ENCODE results near the gene SLC43A1.
"Not testable (repeated sequence)": the region's sequence is repeated elsewhere in the genome, so short reads cannot be mapped to it uniquely, and the experiment has no call there.

SLC43A1 gene

GRCh38 chr11:57458060-57458409 is 57.5 kb downstream of the SLC43A1 start:
- no peaks in the 10 kb centered on the region for H3K36me3 ChIP-seq (ENCODE audit: control insufficient read depth, insufficient read depth, low read length)
- peak overlapping the region; percentile 75 for H2AFZ ChIP-seq
- no peak overlapping the region for H3K9ac ChIP-seq
- no peak overlapping the region for H3K27ac ChIP-seq
- no peak overlapping the region for H3K4me2 ChIP-seq (ENCODE audit: low read length)
- TF ChIP-seq CTCF (IDR thresholded peaks at IDR 0.05) = no peak
- no peak overlapping the region for H3K4me3 ChIP-seq (ENCODE audit: low read depth, low read length)
- no peaks in the 10 kb centered on the region for H3K79me2 ChIP-seq
- H3K9me3 ChIP-seq (ENCODE audit: control insufficient read depth, low read length) = no peaks in the 10 kb centered on the region
- no peaks in the 10 kb centered on the region for H3K4me1 ChIP-seq
- no peaks in the 10 kb centered on the region for H3K27me3 ChIP-seq (ENCODE audit: control insufficient read depth, insufficient read depth, low read length)

DNA sequence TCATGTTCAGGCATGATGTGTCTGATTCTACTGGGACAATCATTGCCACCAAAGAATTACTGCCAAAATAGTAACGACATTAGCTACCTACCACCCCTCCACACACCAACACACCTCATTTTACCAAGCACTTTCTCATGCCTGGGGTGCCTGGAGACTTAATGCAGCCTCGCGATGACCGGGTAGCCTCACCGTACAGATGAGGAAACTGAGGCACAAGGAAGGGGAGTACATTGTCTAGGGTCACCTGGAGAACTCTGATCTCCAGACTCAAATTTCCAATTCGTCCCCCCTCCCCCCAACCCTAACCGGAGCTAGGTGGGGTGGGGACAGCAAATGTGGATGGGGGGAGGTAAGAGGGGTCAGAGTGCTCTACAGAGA is 57.9 kb downstream of the SLC43A1 start:
- H3K9me3 ChIP-seq (ENCODE audit: control insufficient read depth, low read length) = no peaks in the 10 kb centered on the region
- H3K4me2 ChIP-seq (ENCODE audit: low read length) = no peak overlapping the region
- no peaks in the 10 kb centered on the region for H3K4me1 ChIP-seq
- no peaks in the 10 kb centered on the region for H3K79me2 ChIP-seq
- no peak overlapping the region for H3K27ac ChIP-seq
- no peak overlapping the region for H3K4me3 ChIP-seq (ENCODE audit: low read depth, low read length)
- no peaks in the 10 kb centered on the region for H3K27me3 ChIP-seq (ENCODE audit: control insufficient read depth, insufficient read depth, low read length)
- H2AFZ ChIP-seq = peak overlapping the region; percentile 58
- no peak for TF ChIP-seq CTCF (IDR thresholded peaks at IDR 0.05)
- H3K36me3 ChIP-seq (ENCODE audit: control insufficient read depth, insufficient read depth, low read length) = no peaks in the 10 kb centered on the region
- H3K9ac ChIP-seq = no peak overlapping the region

DNA sequence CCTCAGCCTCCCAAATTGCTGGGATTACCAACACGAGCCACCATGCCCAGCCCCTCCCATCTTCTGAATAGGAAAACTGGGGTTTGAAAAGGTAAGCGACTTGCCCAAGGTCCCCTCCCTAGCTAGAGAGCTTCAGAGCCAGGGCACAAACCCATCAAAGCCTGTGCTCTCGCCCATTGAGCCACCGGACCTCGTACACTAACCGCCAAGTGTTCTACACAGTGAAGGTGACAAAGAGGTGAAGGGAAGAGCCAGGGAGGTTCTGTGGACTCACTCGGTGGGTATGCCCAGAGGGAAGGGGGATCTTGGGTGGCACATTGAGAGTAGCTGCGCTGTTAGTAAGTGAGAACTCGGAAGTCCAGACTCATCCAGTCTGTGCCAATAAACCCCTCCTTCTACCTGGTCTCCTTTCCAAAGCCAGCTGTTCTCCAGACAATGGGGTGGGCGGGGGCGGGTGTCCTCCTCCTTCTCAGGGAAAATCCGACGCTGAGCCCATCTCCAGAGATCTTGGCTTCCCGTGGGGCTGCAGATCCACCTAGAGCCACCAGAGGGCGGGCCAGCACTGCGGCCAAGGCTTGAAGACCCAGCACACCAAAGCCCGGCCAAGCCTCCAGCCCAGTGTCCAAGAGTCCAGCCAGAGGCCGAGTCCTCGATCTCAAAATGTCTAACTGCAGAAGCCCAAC is 58.4 kb downstream of the SLC43A1 start:
- Histone ChIP-seq H3K79me2 (no peaks in the 10 kb centered on the region), H2AFZ (peak overlapping the region; percentile 58), H3K4me1 (no peaks in the 10 kb centered on the region), H3K4me2 (ENCODE audit: low read length) (no peak overlapping the region), H3K9me3 (ENCODE audit: control insufficient read depth, low read length) (no peaks in the 10 kb centered on the region), H3K27ac (no peak overlapping the region), H3K36me3 (ENCODE audit: control insufficient read depth, insufficient read depth, low read length) (no peaks in the 10 kb centered on the region), H3K27me3 (ENCODE audit: control insufficient read depth, insufficient read depth, low read length) (no peaks in the 10 kb centered on the region), H3K4me3 (ENCODE audit: low read depth, low read length) (no peak overlapping the region), H3K9ac (no peak overlapping the region)
- TF ChIP-seq CTCF (IDR thresholded peaks at IDR 0.05) = peak; percentile 86

- H2AFZ ChIP-seq = no peak overlapping the region
- no peak overlapping the region for H3K4me2 ChIP-seq (ENCODE audit: low read length)
- H3K9ac ChIP-seq = no peak overlapping the region
- no peaks in the 10 kb centered on the region for H3K9me3 ChIP-seq (ENCODE audit: control insufficient read depth, low read length)
- no peak for TF ChIP-seq CTCF (IDR thresholded peaks at IDR 0.05)
- no peaks in the 10 kb centered on the region for H3K27me3 ChIP-seq (ENCODE audit: control insufficient read depth, insufficient read depth, low read length)
- H3K4me3 ChIP-seq (ENCODE audit: low read depth, low read length) = no peak overlapping the region
- no peak overlapping the region for H3K27ac ChIP-seq
- H3K36me3 ChIP-seq (ENCODE audit: control insufficient read depth, insufficient read depth, low read length) = no peaks in the 10 kb centered on the region
- H3K79me2 ChIP-seq = no peaks in the 10 kb centered on the region
- H3K4me1 ChIP-seq = no peaks in the 10 kb centered on the region
These were observed 61.8 kb downstream of the SLC43A1 start for GRCh38 chr11:57453543-57454177.

GRCh38 chr11:57446055-57446454 is 69.4 kb downstream of the SLC43A1 start:
- no peak for TF ChIP-seq CTCF (IDR thresholded peaks at IDR 0.05)
- Histone ChIP-seq H3K4me3 (ENCODE audit: low read depth, low read length) (no peak overlapping the region), H3K4me2 (ENCODE audit: low read length) (no peak overlapping the region)

GRCh38 chr11:57445122-57445394 is 70.4 kb downstream of the SLC43A1 start:
- not testable (repeated sequence) for H3K9ac ChIP-seq; H3K4me1 ChIP-seq; H3K27me3 ChIP-seq (ENCODE audit: control insufficient read depth, insufficient read depth, low read length); H3K4me3 ChIP-seq (ENCODE audit: low read depth, low read length); H3K4me2 ChIP-seq (ENCODE audit: low read length); H3K27ac ChIP-seq; H3K9me3 ChIP-seq (ENCODE audit: control insufficient read depth, low read length); H3K79me2 ChIP-seq; H2AFZ ChIP-seq; H3K36me3 ChIP-seq (ENCODE audit: control insufficient read depth, insufficient read depth, low read length)

More at GRCh38 chr11:57446055-57446454, 69.4 kb downstream of the SLC43A1 start:
- Histone ChIP-seq H3K27me3 (ENCODE audit: control insufficient read depth, insufficient read depth, low read length) (no peaks in the 10 kb centered on the region), H3K9ac (no peak overlapping the region), H3K36me3 (ENCODE audit: control insufficient read depth, insufficient read depth, low read length) (no peaks in the 10 kb centered on the region), H3K9me3 (ENCODE audit: control insufficient read depth, low read length) (no peaks in the 10 kb centered on the region), H2AFZ (no peak overlapping the region), H3K4me1 (no peaks in the 10 kb centered on the region), H3K27ac (no peak overlapping the region), H3K79me2 (no peaks in the 10 kb centered on the region)

Data from parathyroid adenoma (tissue), 2 donors.